ENCODE measurements around the gene THUMPD1.
"Not testable (repeated sequence)": the region's sequence is repeated elsewhere in the genome, so short reads cannot be mapped to it uniquely, and the experiment has no call there.

THUMPD1 gene, protein sequence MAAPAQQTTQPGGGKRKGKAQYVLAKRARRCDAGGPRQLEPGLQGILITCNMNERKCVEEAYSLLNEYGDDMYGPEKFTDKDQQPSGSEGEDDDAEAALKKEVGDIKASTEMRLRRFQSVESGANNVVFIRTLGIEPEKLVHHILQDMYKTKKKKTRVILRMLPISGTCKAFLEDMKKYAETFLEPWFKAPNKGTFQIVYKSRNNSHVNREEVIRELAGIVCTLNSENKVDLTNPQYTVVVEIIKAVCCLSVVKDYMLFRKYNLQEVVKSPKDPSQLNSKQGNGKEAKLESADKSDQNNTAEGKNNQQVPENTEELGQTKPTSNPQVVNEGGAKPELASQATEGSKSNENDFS

DNA sequence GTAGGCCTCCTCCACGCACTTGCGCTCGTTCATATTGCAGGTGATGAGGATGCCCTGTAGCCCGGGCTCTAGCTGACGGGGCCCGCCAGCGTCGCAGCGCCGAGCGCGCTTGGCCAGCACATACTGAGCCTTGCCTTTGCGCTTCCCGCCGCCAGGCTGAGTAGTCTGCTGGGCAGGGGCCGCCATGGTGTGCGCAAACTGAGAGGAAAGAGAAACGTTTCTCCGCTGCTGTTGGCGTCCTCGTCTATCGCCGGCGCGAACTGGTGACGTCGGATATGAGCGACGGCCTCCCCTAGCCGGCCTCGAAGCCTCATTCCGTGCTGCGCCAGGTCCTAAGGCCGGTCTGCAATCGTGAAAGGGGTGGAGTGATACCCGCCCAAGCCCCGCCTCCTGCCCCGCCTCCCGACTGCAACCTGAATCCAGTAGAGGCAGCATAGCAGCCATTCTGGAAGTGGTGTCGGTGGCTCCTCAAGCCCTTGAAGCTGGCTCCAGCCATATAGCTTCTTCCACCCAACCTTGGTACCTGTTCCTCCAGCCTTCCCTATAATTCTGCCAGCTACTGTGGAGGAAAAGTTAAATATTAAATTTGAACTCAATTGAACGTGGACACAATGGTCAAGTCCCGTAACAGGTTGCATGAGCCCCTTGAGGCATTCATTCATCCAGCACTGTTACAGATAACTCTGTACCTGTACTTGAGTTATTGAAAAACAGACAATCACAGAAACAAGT is at the start of gene THUMPD1:
Gene THUMPD1, minus strand, starts transcription at position 265 of the 732 bp plus-strand sequence. Its CDS starts 79 bp downstream, at position 186.
- peak; percentile 96 for DNase-seq

DNA sequence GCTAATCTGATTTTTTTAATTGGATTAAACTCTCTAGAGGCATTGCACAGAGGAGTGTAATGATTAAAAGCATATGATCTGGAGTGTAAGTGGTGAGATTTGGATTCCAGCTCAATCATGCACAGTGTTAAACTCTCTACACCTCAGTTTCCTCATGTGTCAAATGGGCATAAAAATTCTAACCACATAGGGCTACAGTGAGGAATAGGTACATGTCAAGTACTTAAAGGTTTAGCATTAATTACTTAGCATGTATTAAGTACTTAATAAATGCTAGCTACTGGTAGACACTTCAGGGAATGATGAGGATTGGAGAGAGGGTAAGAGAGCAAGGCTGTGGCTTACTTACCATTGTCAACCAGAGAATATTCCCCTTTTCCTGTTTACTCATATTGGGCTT is 47.5 kb upstream of the THUMPD1 start:
- no peak for DNase-seq

DNA sequence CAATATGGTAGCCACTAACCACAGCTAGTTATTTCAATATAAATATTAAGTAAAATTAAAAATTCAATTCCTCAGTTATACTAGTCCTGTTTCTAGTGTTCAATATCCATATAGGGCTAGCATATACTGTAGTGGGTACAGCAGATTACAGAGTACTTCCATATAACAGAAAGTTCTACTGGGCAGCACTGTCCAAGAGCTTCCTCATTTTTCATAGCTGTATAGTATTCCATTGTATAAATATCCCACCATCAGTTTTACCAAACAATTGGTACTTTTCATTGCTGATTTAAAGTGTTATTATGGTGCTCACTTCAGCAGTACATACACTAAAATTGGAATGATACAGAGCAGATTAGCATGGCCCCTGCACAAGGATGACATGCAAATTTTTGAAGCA is 42.6 kb upstream of the THUMPD1 start:
- no peak for DNase-seq

DNA sequence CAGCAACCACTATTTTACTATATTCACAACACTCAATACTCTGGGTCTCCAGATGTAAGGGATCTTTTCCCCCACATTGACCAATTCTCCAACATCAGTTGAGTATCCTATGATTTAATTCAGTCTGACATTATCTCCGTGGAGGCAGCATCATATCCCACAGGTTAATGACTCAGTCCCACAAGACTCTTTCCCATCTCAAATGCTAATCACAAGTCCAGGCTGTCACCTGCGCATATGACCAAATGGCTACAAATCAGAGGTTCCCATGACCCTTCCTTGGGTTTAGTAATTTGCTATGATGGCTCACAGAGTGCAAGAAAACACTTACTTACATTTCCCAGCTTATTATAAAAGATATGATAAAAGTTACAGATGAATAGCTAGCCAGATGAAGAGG is 40.9 kb upstream of the THUMPD1 start:
- DNase-seq, result no peak

DNA sequence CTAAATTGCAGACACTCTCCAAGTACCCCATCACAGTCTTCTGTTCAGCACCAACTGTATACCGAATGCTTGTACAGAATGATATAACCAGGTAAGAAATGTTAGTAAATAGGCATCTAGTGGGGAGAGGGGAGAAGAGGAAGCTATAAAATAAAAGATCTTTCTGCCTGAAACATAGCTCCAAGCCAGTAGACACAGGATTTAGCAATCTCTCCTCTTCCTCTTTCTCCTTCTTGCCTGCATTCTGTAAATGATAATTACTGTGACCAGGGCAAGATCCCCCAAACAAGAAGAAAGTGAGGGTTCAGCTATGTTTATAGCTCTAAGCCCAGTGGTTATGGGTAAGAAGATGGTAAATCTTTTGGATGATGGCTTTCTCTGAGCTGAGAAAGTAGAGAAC is 40.1 kb upstream of the THUMPD1 start:
- DNase-seq, result no peak

DNA sequence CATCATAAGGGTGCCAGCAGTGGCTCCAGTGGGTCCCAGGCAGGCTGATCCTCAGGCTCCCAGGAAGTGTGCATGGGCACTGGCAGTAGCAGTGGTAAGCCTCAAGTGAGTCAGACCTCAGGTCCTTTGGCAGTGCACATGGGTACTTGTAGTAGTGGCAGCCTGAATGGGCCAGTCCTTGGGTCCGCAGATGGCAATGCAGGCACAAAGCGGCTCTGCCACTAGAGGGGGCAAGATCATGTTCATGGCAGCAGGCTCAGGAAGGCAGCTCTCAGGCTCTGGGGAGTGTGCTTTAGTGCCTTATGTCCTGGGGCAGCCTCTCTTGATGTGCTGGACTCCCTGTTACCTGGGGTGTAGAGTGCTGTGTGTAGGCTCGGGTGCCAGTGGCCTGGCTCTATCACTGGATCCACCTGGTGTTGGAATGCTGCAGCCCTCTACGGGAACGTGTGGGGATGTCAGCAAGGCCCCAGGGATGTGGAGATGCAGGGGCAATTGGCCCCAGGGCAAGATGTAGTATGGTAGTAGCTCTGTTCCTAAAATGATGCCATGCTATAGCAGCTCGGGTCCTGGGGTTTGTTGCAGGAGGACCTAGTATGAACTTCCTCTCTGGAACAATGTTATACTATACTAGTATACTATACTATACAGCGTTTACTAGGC is 33.2 kb upstream of the THUMPD1 start:
- DNase-seq, result peak; percentile 34

DNA sequence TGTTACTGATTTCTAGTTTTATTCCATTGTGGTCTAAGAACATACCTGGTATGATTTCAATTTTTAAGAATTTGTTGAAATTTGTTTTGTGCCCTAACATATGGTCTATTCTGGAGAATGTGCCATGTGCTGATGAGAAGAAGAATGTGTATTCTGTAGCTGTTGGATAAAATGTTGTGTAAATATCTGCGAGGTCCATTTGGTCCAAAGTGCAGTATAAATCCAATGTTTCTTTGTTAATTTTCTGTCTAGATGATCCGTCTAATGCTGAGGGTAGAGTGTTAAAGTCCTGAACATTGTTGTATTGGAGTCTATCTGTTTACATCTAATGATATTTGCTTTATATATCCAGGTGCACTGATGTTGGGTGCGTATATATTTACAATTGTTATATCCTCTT is 32.1 kb upstream of the THUMPD1 start:
- DNase-seq, result no peak

DNA sequence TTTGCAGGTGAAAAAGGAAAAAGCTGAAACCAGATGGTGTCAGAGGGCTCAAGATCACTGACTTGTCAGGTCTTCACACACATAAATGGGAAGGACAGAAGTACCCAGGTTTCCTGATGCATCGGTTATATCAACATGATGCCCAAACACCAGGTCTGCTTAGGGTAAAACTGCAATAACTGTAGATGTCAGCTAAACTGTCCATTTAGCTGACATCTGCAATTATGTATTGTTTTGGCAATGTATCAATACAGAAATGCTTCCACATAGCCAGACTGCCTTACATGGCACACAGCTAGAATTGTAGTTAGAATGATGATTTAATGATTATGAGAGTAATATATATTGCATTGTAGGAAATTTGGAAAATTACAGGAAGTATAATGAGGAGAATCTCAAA is 27.2 kb upstream of the THUMPD1 start:
- no peak for DNase-seq

DNA sequence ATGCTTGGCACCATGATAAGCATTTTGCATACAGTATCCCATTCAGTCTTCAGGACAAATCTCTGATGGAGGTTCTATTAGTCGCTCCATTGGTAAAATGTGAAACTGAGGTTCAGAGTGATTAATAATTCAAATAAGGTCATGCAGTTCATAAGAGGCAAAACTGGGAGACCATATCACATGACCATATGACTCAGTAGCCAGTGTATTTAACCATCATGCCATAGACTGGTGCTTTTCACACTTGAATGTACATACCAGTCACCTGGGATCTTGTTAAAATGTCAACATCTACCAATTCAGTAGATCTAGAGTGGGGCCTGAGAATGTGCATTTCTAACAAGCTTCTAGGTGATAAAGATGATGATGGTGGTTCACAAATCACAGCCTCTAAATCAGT is 26.5 kb upstream of the THUMPD1 start:
- DNase-seq, result no peak

DNA sequence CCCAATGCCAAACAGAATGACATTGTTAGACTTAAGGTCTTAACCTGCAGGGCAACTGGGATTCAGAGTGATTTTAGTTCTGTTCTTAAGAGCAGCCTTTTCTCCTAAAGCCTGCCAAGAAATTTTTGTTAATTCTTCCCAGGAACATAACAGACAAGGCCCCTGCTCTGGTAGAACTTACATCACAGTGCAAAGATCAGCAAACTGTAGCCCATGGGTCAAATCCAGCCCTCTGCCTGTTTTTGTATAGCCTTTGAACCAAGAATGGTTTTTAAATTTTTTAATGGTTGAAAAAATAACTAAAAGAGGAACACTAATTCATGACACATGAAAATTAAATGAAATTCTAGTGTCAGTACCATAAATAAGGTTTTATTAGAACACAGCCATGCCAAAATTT is 26.0 kb upstream of the THUMPD1 start:
- no peak for DNase-seq

DNA sequence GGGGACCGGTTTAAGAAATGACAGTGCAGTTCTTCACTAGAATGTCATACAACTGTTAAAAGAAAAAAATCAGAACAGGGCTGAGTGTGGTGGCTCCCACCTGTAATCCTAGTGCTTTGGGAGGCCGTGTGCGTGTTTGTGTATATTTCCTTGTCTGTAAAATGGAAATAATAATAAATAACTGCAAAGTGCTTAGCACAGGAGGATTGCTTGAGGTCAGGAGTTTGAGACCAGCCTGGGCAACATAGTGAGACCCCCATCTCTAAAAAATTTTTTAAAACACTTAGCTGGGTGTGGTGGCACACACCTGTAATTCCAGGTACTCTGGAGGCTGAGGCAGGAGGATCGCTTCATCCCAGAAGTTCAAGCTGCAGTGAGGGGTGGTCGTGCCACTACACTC is 24.7 kb upstream of the THUMPD1 start:
- DNase-seq, result no peak

DNA sequence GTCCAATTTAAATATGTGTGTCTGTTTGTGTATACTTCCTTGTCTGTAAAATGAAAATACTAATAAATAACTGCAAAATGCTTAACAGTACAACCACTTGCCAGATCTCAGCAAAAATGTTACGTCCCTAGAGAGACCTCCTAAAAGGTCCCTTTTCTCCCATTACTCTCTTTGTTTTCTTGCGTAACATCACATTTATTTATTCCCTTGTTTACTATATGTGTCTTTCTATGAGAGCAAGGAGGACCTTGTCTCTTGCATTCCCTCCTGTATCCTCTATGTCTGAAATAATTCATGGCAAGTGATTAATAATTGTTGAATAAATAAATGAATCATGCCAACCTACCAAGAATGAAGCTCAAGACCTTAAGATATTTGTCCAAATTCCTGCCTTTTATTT is 24.1 kb upstream of the THUMPD1 start:
- DNase-seq, result no peak

DNA sequence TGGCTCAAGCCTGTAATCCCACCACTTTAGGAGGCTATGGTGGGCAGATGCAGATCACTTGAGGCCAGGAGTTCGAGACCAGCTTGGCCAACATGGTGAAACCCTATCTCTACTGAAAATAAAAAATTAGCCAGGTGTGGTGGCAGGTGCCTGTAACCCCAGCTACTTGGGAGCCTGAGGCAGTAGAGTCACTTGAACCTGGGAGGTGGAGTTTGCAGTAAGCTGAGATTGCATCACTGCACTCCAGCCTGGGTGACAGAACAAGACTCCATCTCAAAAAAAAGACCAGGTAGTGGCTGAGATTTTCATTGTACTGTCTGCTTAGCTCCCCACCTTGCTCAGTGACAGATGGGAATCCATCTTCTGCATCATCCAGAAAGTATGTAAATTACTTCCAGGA is 22.8 kb upstream of the THUMPD1 start:
- not testable (repeated sequence) for DNase-seq

DNA sequence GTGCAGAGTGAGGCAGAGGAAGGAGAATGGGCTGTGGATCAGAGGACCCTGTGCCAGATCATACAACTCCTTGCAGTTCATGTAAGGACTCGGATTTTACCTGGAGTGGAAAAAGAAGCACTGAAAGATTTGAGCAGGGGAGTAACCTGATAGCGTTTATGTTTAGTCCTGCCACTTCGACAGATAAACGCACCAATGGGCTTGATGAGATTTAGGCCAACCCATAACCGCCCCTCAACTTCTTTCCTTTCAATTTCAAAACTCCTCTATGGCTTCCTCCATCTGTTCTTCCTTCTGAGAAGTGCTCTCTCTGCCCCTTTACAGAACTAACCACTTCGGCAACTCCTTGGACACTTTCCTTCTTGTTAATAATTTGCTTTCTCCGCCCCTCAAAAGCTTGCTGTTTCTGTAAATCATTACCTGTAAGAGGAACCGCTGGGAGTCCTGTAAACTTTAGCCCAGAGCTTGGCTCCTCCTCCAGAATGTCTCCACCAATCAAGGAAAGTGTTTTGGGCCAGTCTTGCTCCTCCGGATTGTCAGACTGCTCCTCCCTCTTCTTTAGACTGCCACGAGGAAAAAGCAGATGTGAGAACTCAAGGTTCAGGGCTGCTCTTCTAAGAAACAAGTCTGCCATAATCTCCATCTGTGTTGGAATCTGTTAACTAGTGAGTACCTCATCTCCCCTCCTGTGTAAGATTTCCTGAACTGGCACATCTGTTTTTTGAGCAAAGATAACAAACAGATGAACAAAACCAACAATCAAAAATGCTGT is 22.0 kb upstream of the THUMPD1 start, which contains the start of gene ACSM3:
Gene ACSM3, plus strand, starts transcription at position 554 of the 772 bp plus-strand sequence. CDS start 6,021 bp downstream, outside the sequence.
- DNase-seq, result peak; percentile 51

DNA sequence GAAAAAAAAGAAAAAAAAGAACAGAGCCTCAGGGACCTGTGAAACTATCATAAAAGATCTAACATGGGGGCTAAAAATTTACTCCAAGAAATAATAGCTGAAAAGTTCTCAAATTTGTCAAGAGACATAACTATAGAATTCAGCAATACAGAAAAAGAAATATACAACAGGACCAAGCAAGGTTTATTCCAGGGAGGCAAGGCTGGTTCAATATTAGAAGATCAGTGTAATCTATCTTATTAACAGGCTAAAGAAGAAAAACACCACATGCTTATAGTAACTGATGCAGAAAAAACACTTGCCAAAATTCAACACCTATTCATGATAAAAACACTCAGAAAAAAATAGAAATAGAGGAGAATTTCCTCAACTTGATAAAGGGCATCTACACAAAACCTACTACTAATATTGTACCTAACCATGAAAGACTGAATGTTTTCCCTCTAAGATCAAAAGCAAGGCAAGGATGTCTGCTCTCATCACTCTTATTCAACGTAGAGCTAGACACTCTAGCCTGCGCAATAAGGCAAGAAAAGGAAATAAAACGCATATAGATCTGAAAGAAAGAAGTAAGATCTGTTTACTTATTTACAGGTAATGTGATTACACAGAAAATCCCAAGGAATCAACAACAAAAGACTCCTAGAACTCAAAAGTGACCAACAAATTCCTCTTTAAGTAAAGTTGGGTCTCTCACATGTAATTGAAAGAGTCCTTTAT is 20.9 kb upstream of the THUMPD1 start:
- no peak for DNase-seq

DNA sequence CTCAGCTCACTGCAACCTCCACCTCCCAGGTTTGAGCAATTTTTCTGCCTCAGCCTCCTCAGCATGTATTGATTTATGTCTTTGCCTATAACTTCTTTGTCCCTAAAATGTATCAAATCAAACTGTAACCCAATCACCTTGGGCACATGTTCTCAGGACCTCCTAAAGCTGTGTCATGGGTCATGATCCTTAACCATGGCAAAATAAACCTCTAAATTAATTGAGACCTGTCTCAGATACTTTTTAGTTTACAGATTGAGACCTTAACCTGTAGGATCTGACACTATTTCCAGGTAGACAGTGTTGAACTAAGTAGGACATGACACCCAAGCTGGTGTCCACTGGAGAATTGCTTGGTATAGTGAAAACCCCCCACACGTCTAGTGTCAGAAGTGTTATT is 19.6 kb upstream of the THUMPD1 start:
- DNase-seq, result no peak

DNA sequence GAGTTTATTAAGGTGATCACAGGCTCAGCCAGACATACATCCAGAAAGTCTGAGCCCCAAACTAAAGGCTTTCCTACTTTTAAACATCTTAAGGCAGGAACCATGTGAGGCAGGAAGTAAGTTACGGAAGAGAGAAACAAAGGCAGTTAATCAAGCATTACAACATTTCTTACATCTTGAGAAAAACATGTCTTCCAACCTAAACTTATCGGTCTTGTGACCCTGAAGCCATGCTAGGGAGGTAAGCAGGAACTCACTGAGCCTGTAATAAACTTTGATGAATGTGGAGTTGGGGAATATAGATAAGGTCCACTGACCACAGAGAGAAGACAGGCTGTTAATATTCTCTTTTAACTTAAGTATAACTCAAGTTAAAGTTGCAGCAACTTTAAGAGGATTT is 18.7 kb upstream of the THUMPD1 start:
- DNase-seq, result no peak

DNA sequence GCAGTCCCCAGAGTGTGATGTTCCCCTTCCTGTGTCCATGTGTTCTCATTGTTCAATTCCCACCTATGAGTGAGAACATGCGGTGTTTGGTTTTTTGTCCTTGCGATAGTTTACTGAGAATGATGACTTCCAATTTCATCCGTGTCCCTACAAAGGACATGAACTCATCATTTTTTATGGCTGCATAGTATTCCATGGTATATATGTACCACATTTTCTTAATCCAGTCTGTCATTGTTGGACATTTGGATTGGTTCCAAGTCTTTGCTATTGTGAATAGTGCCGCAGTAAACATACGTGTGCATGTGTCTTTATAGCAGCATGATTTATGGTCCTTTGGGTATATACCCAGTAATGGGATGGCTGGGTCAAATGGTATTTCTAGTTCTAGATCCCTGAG is 14.2 kb upstream of the THUMPD1 start:
- not testable (repeated sequence) for DNase-seq

DNA sequence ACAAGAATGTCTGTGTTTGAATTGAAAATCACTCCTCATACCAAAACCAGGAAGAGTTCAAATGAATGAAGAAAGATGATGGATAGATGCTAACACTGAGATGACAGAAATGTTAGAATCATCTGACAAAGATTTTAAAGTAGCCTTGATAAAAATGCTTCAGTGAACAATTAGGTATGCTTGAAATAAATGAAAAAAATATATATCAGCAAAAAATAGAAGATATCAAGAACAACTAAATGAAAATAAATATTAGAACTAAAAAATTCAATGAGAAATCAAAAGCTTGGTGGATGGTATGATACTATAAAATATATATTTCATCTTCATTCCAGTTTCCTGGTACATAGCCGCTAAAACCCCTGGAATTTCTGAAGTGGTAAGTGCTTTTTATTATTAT is 13.6 kb upstream of the THUMPD1 start:
- no peak for DNase-seq

DNA sequence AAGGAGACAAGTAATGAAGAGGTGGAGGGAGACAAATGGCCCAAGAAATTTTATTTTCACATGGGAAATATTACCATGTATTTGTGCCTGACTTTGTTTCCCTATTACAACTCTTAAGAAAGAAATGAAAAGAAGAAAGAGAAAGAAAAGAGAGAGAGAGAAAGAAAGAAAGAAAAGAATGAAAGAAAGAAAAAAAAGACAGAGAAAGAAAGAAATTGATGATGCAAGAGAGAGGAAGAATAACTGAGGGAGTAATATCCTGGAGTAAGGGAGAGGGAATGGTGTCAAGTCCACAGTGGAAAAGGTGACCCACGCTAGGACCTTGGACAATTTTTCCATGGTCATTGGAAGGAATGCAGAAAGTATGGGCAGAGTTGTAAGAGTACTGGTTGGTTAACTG is 12.1 kb upstream of the THUMPD1 start:
- no peak for DNase-seq

DNA sequence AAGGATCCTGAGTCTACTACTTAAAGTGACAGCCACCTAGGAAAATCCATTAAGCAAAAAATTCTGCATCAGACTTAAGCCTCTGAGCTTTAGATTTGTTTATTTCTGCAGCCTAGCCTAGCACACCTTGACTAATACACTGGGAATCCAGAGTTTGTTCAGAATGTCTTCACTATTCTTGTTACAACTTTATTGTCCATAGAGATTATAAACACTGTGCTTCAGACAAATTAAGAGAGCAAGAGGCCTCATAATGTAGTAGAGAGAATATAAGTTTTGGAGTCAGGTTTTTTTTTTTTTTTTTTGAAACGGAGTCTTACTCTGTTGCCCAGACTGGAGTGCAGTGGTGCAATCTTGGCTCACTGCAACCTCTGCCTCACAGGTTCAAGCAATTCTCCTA is 8.9 kb upstream of the THUMPD1 start:
- DNase-seq, result no peak

DNA sequence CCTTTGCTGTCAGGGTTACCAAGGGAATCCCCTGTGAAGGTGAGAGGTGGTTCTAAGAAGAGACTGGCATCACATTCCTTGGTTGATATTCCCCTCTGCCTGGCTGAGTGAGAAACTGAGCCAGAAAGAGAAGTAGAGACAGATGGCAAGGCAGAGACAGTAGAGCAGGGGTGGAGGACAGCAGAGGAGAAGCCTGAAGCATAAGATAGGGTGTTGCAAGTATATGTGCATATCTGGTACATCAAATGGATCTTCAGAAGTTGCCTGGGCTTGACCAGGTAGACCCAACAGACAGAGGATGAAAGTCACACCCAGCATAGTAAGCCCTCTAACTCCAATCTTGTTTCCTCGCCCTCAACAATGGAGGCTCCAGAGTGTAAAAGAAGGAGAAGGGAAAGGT is 7.9 kb upstream of the THUMPD1 start:
- DNase-seq, result no peak

Measured in activated effector memory CD4-positive, alpha-beta T cell treated with Interleukin-2 at 50 U/mL for 16 hours (primary cell).